HFF-Myc (cell line): Measurements from ENCODE around the gene GPC5.

Experiments
- DNase-seq: peaks from one replicate; pipeline ENCODE4 v3.0.0-alpha.2; 2011; ENCODE audit warnings: low read depth; ENCODE audit errors: extremely low read depth
- H3K4me3 ChIP-seq: replicated peaks from 2 replicates; pipeline ENCODE4 v1.5.1; 2011; ENCODE audit warnings: low read depth, mild to moderate bottlenecking, control low read depth, low read length
- TF ChIP-seq, protein P1 (sequence below): IDR thresholded peaks from 2 replicates; pipeline ENCODE4 v1.5.1; 2012; ENCODE audit warnings: mild to moderate bottlenecking, low read depth, low read length, control low read depth; ENCODE audit errors: missing control alignments

Gene GPC5

DNA sequence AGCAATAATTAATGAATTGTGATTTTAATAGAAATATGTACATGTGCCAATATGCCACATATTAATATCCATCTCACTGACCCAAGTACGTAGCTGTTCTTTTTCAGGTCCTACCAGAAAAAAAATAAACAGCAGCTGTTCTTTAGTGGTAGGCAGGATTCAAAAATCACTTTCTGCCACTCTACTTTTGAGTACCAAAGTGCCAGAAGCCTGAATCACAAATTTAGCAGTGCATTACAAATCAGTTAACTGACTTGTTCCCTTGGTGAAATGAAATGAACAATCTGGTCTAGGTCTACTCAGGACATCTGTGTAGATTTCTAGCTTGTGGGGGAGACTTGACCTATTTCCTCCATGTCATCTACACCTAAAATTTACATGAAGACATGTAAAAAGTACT lies 1052.6 kb downstream of the GPC5 start:
- no peak for DNase-seq
- TF ChIP-seq, protein P1, sequence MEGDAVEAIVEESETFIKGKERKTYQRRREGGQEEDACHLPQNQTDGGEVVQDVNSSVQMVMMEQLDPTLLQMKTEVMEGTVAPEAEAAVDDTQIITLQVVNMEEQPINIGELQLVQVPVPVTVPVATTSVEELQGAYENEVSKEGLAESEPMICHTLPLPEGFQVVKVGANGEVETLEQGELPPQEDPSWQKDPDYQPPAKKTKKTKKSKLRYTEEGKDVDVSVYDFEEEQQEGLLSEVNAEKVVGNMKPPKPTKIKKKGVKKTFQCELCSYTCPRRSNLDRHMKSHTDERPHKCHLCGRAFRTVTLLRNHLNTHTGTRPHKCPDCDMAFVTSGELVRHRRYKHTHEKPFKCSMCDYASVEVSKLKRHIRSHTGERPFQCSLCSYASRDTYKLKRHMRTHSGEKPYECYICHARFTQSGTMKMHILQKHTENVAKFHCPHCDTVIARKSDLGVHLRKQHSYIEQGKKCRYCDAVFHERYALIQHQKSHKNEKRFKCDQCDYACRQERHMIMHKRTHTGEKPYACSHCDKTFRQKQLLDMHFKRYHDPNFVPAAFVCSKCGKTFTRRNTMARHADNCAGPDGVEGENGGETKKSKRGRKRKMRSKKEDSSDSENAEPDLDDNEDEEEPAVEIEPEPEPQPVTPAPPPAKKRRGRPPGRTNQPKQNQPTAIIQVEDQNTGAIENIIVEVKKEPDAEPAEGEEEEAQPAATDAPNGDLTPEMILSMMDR, result no peak
- no peak overlapping the region for H3K4me3 ChIP-seq

DNA sequence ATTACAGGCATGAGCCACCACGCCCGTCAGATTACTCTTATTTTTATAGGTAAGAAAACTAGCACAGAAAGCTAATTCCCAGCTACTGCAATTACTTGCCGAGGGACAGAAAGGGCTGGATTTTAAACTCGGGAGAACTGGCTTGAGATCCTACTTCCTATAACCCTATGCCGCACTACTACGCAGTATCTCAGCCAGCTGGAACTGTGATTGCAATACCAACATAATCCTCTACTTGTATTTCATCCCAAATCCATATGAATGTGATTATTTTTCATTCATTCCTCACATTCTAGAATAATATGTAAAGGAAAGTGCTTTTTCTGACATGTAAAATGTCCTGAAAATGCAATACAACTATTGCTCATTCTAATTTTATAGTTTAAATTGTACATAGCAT lies 1054.4 kb downstream of the GPC5 start:
- DNase-seq, result no peak
- TF ChIP-seq, protein P1, result no peak
- H3K4me3 ChIP-seq, result no peak overlapping the region

DNA sequence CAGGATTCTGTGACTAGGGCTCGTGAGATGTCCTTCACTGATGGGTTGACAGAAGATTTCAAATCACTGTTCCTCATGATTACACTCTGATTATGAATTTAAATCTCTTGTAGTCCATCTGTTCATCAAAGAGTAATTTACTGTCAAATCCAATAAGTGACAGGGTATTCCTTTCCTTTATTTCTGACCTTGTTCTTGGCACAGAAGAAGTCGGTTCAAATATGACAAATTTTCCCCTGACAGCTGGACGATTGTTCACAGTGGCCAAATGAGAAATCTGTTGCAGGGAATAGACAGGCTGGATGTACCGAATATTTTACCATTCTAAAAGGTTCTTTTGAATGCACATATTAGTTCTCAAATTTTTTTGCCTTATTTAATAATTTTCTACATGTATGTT lies 1060.9 kb downstream of the GPC5 start:
- TF ChIP-seq, protein P1, result no peak
- DNase-seq, result no peak
- no peak overlapping the region for H3K4me3 ChIP-seq

DNA sequence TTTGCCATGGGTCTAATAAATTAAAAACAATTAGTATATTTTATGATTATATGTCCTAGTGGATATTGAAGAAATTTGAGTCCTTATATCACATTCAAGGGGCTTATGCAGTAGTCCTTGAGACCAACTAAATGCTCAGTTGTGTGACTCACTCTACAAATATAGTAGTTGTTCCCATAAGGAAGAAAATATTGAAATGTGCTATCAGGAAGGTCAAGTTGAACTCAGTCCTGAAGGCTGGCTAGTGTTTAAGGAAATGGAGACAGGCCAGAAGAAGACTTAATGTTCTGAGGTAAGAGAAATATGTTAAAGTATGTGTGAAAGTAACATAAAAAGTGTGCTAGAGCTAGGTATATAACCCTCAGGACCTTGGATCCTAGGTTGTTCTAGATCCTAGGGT lies 1062.1 kb downstream of the GPC5 start:
- no peak overlapping the region for H3K4me3 ChIP-seq
- TF ChIP-seq, protein P1, result no peak
- no peak for DNase-seq

DNA sequence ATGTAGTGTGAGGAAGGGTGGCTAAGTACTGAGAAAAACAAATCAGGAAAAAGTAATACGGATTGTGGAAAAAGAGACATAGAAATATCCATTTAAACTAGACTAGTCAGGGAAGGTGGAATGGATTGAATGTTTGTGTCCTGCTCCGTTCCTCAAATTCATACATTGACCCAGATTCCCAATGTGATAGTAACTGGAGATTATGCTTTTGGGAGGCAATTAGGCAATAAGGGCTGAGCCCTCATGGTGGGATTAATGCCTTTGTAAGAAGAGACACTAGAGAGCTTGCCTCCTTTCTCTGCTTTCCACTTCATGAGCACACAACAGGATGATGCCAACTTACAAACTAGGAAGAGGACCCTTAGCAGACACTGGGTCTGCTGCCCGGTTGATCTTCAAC lies 1063.0 kb downstream of the GPC5 start:
- no peak for DNase-seq
- TF ChIP-seq, protein P1, result no peak
- no peak overlapping the region for H3K4me3 ChIP-seq

DNA sequence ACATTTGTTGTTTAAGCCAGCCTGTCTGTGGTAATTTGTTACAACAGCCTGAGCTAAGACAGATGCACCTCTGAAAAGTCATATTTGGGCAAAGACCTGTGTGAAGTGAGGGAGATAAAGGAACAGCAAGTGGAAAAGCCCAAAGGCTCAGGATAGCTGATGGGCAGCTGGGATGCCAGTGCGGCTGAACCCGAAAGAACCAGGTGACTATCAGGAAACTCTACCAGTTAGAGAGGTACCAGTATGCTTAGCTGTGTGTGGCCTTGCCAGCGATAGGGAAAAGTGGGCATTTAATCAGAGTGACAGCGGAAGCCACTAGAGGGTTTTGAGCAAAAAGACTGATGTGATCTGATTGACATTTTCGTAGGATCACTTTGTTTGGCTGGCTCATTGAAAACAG lies 1063.4 kb downstream of the GPC5 start:
- no peak overlapping the region for H3K4me3 ChIP-seq
- DNase-seq, result no peak
- TF ChIP-seq, protein P1, result no peak

DNA sequence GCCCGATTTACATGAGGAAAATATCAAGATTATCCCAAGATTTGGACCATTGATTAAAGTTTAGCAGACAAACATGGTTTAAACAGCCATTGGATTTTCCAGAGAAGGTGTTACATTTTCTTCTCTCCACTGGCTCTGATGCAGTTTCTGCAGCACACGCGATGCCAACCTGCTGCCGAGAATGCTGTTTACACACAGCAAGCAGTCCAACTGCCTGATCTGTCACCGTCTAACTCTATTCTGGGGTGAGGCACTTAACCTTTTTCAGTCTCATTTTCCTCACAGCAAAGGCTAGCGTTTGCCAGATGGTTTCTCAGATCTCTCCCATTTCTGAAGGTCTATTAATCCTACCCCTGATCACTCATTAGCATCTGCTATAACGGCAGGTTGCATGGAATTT lies 1064.7 kb downstream of the GPC5 start:
- DNase-seq, result no peak

More for the DNA sequence above, 1064.7 kb downstream of the GPC5 start:
- no peak overlapping the region for H3K4me3 ChIP-seq
- TF ChIP-seq, protein P1, result no peak
